Articular chondrocyte of knee joint (primary cell): Measurements from ENCODE around the gene SRBD1. TPM values are rescaled to one million over a fixed set of nuclear protein-coding genes. Genes with fewer than 3 reads are reported as not detected.

Experiments
- small RNA-seq: library from RNA; depleted of rRNA; stranded (forward); fragments of <200 nt; gene quantifications from one replicate; pipeline ENCODE3, GENCODE V24; 2012
- total RNA-seq: library from RNA; depleted of rRNA; stranded (reverse); fragments of >200 nt; gene quantifications from 2 replicates; pipeline ENCODE4 v1.2.3, GENCODE V29; 2012

Gene SRBD1
- 25.1 and 33.3 TPM in 2 replicates for total RNA-seq

GRCh38 chr2:45611020-45611859 lies at the start of gene SRBD1:
SRBD1 (minus strand) TSS chr2:45611267; CDS start chr2:45605441, 5,826 bp downstream.

DNA sequence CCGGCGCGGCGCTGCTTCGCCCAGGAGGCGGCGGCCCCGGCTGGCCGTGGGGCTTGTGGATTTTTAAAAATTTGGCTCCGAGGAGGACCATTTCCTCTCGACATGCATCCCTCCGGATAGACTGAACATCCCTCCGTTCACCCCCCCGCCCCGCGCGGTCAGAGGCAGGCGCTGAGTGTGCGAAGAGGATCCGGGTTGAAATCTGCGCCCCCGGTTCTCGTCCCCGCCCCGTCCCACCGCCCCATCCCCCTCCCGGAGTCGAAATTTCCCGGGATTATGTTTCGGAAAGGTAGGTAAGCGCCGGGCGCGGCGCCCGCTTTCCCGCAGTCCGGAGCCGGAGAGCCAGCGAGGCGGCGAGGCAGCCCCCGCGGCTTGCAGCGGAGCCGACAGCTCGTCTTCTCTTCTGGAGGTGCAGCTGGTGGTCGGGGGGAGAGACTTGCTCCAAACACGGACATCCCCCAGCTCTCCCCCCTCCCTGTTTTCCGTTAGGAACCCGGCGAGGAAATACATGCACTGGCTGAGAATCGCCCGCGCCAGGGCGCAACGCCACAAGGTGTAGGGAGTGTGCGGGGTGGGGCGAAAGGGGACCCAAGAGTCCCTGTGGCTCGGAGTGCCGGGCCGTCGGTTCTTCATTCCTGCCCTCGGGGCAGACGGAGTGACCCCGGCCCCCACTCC lies 40.5 kb upstream of the SRBD1 start, which contains the start of gene PRKCE:
Gene PRKCE (plus strand): TSS at position 261 of the 675 bp plus-strand sequence.

Small RNA genes lying within 50 kb of the gene (small RNA-seq; reads per million reads assigned to genes)
- not detected for gene RN7SL414P

Other genes with a start within 250 kb of the SRBD1 start
- gene PRKCE, start 40.4 kb upstream of the SRBD1 start, total RNA-seq = 9.8 and 12.1 TPM in 2 replicates